Tibial artery (tissue), 4 donors: ENCODE data around the gene ROBO1.
A peak's percentile ranks its signal among the peaks of the same experiment; 100 is the strongest.
"Not testable (repeated sequence)": the region's sequence is repeated elsewhere in the genome, so short reads cannot be mapped to it uniquely, and the experiment has no call there.

ENCODE experiments used
- DNase-seq, 2 donors: peaks; one replicate each; pipeline ENCODE4 v3.0.0-alpha.2; 2019
- H3K27ac ChIP-seq, 2 donors: fragments of 200-600 bp; sonication (generic) in 1 of 2; 1 replicate in 1 of 2; 2 replicates in 1 of 2; pipeline ENCODE4 v1.5.1; 2018 to 2019; ENCODE audit warnings: mild to moderate bottlenecking in 1 of 2
- H3K27me3 ChIP-seq, 2 donors: fragments of 200-600 bp; sonication (generic) in 1 of 2; one replicate each; pipeline versions ENCODE4 v1.5.1 to v1.6.0; 2016 to 2019
- H3K36me3 ChIP-seq, 3 donors: fragments of 200-600 bp; sonication (generic) in 2 of 3; one replicate each; pipeline ENCODE4 v1.5.1; 2016 to 2019; ENCODE audit warnings: mild to moderate bottlenecking in 2 of 3
- H3K4me1 ChIP-seq, 4 donors: fragments of 200-600 bp; sonication (generic) in 2 of 4; 1 replicate in 3 of 4; 2 replicates in 1 of 4; pipeline ENCODE4 v1.5.1; 2016 to 2019
- H3K4me3 ChIP-seq, 2 donors: fragments of 200-600 bp; sonication (generic) in 1 of 2; 1 replicate in 1 of 2; 2 replicates in 1 of 2; pipeline ENCODE4 v1.5.1; 2018 to 2019; ENCODE audit warnings: mild to moderate bottlenecking in 2 of 2
- H3K9me3 ChIP-seq, 3 donors: fragments of 200-600 bp; sonication (generic) in 1 of 3; one replicate each; pipeline ENCODE4 v1.5.1; 2016 to 2019
- intact Hi-C: fragments of 100-400 bp; cut with DNase I; formaldehyde crosslinking; loops from one replicate; pipeline ENCODE4 v1.15.0; 2023; ENCODE audit warnings: low total_unique reads
- TF ChIP-seq, protein P1 (sequence below), 2 experiments: fragments of 200-600 bp in 1 of 2; fragments of 450-650 bp in 1 of 2; IDR thresholded peaks; one replicate each; pipeline ENCODE4 v1.5.1; 2017 to 2019; ENCODE audit warnings: antibody characterized with exemption in 2 of 2, mild to moderate bottlenecking in 1 of 2, moderate library complexity in 1 of 2

The ROBO1 gene

GRCh38 chr3:79808515-79808914, 40.7 kb upstream of the ROBO1 start:
- H3K36me3 ChIP-seq = no peaks in the 10 kb centered on the region
- H3K4me3 ChIP-seq = no peak overlapping the region
- intact Hi-C loops = no loop called here
- no peaks in the 10 kb centered on the region for H3K27me3 ChIP-seq
- no peak overlapping the region for H3K27ac ChIP-seq
- H3K4me1 ChIP-seq = no peaks in the 10 kb centered on the region
- TF ChIP-seq, protein P1, sequence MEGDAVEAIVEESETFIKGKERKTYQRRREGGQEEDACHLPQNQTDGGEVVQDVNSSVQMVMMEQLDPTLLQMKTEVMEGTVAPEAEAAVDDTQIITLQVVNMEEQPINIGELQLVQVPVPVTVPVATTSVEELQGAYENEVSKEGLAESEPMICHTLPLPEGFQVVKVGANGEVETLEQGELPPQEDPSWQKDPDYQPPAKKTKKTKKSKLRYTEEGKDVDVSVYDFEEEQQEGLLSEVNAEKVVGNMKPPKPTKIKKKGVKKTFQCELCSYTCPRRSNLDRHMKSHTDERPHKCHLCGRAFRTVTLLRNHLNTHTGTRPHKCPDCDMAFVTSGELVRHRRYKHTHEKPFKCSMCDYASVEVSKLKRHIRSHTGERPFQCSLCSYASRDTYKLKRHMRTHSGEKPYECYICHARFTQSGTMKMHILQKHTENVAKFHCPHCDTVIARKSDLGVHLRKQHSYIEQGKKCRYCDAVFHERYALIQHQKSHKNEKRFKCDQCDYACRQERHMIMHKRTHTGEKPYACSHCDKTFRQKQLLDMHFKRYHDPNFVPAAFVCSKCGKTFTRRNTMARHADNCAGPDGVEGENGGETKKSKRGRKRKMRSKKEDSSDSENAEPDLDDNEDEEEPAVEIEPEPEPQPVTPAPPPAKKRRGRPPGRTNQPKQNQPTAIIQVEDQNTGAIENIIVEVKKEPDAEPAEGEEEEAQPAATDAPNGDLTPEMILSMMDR (IDR thresholded peaks at IDR 0.05) = no peak
- H3K9me3 ChIP-seq = no peaks in the 10 kb centered on the region
- no peak for DNase-seq

DNA sequence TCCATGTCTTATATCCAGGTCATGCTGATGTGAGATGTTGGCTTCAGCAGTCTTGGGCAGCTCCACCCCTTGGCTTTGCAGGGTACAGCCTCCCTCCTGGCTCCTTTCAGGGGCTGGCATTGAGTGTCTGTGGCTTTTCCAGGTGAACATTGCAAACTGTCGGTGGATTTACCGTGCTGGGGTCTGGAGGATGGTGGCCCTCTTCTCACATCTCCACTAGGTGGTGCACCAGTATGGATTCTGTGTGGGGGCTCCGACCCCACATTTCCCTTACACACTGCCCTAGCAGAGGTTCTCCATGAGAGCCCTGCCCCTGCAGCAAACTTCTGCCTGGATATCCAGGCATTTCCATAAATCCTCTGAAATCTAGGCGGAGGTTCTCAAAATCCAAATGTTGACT, 22.4 kb upstream of the ROBO1 start:
- H3K36me3 ChIP-seq, H3K4me3 ChIP-seq, H3K4me1 ChIP-seq, DNase-seq, H3K27me3 ChIP-seq, H3K9me3 ChIP-seq, H3K27ac ChIP-seq, intact Hi-C loops: not testable (repeated sequence)

GRCh38 chr3:79773291-79773690, 5.5 kb upstream of the ROBO1 start:
- Histone ChIP-seq H3K27ac (no peak overlapping the region), H3K4me3 (no peak overlapping the region), H3K9me3 (no peaks in the 10 kb centered on the region), H3K27me3 (no peaks in the 10 kb centered on the region), H3K36me3 (no peaks in the 10 kb centered on the region), H3K4me1 (no peaks in the 10 kb centered on the region)
- intact Hi-C loops = no loop called here
- DNase-seq = no peak
- TF ChIP-seq, protein P1 (IDR thresholded peaks at IDR 0.05) = no peak

GRCh38 chr3:79769229-79769628, 1.4 kb upstream of the ROBO1 start:
- no peaks in the 10 kb centered on the region for H3K9me3 ChIP-seq
- intact Hi-C loops = no loop called here
- TF ChIP-seq, protein P1 (IDR thresholded peaks at IDR 0.05) = no peak
- no peak overlapping the region for H3K4me3 ChIP-seq
- DNase-seq = no peak
- no peak overlapping the region for H3K27ac ChIP-seq
- H3K4me1 ChIP-seq = peaks cover 0 to 24% (median 17%) of the 10 kb centered on the region in 4 donors
- H3K27me3 ChIP-seq = peaks cover 0 to 21% of the 10 kb centered on the region in 2 donors
- H3K36me3 ChIP-seq = no peaks in the 10 kb centered on the region

DNA sequence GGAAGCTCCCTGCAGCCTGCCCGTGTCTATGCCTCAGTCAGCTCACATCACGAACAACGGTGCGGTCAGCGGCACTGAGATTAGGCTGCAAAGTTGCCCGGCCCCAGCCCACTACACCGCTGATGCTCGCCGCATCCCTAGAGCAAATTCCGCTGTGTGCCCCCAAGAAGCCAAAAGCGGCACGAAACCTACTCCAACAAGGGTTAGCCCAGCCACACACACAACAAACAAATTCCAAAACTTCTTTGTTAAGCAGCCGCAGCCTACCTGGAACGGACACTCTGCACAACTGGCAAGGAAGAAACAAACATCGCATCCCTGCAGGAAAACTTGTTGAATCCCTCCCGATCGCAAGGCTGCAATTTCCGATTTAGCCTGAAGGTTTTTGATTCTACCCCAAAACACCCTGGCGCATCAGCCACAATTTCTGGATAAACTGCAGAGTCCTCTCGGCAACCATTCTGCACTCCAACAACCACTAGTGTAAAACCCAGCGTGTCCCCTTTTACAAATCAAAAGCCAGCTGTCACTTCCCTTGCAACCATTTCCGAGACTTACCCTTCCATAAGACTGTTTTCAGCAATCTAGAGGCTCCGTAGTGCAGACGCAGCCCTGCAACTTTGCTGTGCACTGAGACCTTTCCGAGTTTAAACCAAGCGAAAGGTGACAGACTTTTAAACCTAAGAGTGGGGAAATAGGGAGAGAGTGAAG, 449 bp downstream of the ROBO1 start:
- Histone ChIP-seq H3K27me3 (peaks cover 0 to 21% of the 10 kb centered on the region in 2 donors), H3K27ac (no peak overlapping the region), H3K4me1 (peaks cover 0 to 24% (median 17%) of the 10 kb centered on the region in 4 donors), H3K4me3 (peak overlapping the region; percentile 32 to 40), H3K36me3 (no peaks in the 10 kb centered on the region), H3K9me3 (no peaks in the 10 kb centered on the region)
- TF ChIP-seq, protein P1 (IDR thresholded peaks at IDR 0.05) = no peak
- intact Hi-C loops = no loop called here
- no peak for DNase-seq

DNA sequence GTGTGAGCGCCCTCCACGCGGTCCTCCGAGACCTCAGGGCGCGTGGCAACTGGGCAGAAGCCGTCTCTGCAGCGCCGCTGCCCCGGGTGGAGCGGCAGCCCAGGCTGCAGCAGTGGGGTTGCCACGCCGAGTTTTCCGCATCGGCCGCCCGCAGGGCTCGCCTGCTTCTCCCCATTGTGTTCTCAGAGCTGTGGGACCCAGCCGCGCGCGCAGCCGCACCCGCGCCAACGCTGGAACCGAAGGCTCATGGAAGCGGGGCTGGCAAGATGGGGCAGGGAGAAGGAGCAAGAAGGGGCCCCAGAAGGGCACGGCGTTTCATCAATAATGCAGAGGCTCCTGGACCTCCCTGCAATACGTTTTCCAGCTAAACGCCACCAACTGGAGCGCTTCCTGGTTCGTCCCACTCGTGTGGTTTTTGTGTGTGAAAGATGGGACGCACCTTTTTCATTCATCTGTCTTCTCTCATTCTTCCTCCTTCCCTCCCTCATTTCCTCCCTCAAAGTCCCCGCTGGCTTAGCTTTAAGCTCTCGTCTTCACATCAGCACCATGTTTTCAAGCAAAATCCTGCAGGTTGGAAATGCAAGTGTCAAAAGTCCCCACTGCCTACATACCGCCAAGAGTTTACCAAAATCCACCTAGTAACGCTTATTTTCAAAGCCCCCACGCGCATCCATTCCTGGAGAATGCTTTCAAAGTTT, 1.2 kb downstream of the ROBO1 start:
- Histone ChIP-seq H3K9me3 (no peaks in the 10 kb centered on the region), H3K4me3 (peak overlapping the region; percentile 32 to 40), H3K4me1 (peaks cover 0 to 24% (median 17%) of the 10 kb centered on the region in 4 donors), H3K27ac (no peak overlapping the region), H3K27me3 (peaks cover 0 to 21% of the 10 kb centered on the region in 2 donors), H3K36me3 (no peaks in the 10 kb centered on the region)
- intact Hi-C loops = no loop called here
- TF ChIP-seq, protein P1 (IDR thresholded peaks at IDR 0.05) = no peak
- DNase-seq = no peak
